Raji (cell line): ENCODE data around the gene RUNX3.

Experiments
- POLR2A ChIP-seq: IDR thresholded peaks from 2 replicates; pipeline ENCODE4 v1.6.1; 2011; ENCODE audit warnings: low read depth, low read length, control low read depth; ENCODE audit not compliant: insufficient read depth

The RUNX3 gene

DNA sequence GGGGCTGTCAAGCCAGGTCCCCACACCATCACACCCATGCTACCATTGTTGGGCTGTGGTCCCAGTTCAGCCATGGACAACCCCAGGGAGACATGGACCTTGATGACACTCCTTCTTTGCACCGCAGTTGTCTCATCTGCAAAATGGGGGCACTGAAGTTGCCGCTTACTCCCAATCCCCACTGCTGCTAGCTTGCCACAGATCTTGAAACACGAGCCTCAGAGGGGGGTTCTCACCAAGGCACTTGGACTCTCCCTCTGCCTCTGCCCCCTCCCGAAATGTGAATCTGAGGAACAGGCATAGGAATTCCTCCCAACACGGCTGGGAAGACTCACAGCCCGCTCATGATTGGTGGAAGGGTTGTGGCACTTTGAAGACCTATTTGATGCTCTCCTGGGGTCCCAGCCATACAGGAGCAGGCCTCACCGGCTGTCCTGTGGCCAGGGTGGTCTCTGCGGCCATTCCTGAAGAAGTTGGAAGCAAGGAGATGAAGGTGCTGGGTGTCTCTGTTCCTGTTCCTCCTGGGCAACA, 31.1 kb downstream of the RUNX3 start:
- TF ChIP-seq POLR2A, result no peak

DNA sequence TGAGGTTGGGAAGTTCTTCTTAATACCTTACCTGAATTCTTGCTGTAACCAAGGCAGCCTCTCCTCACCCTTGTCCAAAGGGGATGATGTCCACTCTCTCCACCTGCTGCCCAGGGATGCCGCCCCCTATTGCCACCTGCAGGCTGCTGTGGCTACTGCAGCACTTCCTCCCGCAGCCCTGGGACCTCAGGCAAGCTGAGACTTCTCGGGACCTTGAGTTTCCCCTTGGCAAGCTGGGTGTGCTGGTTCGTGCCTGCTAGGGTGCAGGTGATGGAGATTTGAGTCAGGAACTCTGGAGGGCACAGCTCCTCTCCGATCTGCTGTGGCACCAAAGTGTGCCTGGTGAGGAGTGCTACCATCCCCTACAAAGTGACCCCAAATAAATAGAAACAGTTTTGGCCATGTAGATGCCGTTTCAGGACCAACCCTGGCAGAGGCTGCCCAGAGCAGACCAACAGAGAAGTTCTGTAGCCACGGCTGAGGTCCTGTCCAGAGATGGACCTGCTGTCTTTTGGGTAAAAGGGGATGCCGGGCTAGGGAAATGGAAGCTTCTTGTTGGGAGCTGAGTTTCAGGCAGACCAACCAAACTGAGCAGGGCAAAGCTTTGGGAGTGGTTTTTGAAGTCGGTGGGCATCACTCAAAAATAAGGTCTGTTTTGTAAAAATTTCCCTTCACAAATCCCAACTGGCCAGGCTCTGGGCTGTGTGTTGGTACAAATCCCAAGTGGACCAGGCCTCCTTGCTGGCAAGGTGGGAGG, 31.7 kb downstream of the RUNX3 start:
- no peak for TF ChIP-seq POLR2A

DNA sequence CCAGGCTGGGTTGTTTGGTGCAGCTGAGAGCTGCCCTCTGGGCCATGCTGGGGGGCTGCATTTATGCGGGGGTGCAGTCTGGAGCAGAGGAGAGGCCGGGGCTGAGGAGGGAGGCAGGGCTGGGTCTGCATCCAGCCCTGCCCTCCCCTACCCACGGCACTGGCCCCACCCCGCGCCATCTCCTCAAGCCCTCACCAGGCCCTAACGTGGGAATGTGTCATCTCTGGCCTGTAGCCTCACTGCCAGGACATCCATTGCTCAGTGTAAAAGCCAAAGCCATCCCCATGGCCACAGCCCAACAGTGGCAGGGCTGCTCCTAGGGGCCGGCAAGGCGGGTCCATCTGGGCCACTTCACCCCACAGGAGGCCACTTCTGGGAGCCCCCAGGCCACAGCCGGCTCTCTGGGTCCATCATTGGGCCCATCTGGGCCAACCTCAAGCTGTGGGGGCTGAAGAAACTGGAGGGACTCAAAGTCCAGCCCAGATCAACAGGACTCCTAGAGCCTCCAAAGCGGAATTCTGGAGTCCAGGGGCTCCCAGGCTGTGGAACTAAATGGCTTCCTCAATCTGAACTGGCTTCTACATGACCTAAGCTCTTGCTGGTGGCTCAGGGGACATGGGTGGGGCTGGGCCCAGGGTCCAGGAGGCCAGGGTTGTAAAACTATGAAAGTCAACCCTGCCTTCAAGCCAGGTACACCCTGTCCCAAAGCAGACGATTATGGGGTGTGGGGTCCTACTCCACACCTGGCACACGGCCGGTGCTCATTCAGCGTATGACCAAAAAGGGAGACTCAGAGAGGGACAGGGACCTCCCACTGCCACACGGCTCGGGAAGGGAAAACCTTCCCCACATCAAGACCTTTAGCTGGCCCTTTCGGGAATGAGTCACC, 32.6 kb downstream of the RUNX3 start:
- TF ChIP-seq POLR2A, result no peak

DNA sequence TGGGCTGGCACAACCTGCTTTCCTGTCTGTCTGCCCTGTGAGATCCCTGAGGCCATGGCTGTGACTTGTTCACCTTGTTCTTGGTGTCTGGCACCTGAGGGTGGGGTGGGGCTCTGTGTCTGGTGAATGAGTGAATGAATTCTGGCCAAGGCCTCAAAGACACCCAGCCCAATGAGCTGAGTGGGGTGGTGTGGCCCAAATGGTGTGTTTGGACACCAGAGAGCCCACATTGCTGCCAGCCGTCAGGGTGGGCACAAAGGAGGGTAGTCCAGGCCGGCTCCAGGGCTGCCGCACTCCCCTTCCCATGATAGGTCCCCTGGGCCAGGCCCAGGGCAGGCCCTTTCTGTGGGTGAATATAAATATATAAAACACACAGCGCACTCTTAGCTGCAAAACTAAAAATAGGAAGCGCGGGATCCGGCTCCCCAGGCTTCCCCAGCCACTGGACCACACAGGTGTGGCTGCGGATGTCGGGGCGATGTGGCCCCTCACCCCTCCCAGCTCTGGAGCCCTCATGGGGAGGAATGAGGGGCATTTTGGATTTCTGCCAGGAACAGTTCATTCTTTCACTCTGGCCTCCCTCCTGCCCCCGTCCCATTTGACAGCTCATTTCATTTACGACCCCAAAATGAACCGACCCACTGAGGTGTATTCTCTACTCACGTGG, 33.3 kb downstream of the RUNX3 start:
- no peak for TF ChIP-seq POLR2A

DNA sequence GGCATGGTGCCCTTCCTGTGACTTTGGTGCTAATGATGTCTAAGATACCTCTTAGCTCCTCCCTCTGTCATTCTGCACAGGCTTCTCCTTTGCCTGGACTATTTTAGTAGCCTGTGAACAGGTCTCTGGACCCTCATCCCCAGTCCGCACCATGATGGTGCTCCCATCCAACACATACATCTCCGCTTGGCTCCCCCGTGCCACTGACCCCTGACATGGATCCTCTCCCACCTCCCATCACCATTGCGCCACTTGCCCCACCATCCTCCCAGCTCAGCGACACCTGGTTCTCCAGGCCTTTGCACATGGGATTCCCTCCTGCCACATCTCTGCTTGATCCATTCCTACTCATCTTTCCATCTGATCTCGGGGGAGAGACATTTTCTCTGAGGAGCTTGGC, 33.9 kb downstream of the RUNX3 start:
- TF ChIP-seq POLR2A, result no peak

DNA sequence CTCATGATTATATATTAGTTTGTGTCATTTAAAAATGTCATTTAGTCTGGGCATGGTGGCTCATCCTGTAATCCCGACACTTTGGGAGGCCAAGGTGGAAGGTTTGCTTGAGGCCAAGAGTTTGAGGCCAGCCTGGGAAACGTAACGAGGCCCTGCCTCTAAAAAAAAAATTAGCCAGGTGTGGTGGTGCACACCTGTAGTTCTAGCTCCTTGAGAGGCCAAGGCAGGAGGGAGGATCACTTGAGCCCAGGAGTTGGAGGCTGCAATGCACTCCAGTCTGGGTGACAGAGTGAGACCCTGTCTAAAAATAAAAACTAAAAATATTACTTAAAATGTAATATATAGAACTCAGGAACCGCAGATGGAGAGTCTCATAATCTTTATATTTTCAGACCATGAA, 34.6 kb downstream of the RUNX3 start:
- no peak for TF ChIP-seq POLR2A

DNA sequence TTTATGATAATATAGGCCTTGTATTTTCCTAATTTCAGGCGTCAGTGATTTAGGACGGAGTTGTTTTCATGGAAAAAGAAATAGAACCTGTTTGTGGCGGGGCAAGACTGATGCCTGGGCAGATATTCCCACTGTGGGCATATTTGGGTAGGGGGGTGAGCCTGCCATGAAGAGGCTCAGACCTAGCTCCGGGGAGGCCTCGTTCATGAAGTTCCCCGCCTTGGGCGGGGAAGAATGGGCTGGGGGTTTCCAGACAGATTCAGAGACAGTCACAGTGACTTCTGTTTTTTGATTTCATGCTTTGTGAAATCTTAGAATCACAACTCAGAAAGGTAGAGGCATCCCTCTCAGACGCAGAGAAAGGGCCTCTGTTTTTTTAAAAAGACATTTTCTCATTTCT, 36.1 kb downstream of the RUNX3 start:
- no peak for TF ChIP-seq POLR2A

DNA sequence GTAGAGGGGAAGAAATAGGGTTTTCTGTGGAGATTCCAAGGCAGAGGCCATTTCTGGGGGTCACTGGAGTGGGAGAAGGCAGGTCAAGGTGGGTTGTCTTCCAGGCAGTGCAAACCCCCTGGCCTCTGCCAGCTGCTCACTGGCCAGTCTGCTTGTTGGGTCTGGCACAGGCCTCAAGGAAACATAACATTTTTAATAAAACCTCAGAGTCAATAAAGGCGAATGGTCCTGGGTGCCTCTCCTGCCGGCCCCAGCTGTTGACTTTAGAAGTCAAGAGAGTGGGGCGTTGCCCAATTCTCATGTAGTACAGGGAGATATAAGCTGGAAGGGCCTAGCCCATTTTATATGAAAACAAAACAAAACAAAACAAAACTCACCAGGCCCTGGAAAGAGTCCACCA, 36.6 kb downstream of the RUNX3 start:
- no peak for TF ChIP-seq POLR2A

DNA sequence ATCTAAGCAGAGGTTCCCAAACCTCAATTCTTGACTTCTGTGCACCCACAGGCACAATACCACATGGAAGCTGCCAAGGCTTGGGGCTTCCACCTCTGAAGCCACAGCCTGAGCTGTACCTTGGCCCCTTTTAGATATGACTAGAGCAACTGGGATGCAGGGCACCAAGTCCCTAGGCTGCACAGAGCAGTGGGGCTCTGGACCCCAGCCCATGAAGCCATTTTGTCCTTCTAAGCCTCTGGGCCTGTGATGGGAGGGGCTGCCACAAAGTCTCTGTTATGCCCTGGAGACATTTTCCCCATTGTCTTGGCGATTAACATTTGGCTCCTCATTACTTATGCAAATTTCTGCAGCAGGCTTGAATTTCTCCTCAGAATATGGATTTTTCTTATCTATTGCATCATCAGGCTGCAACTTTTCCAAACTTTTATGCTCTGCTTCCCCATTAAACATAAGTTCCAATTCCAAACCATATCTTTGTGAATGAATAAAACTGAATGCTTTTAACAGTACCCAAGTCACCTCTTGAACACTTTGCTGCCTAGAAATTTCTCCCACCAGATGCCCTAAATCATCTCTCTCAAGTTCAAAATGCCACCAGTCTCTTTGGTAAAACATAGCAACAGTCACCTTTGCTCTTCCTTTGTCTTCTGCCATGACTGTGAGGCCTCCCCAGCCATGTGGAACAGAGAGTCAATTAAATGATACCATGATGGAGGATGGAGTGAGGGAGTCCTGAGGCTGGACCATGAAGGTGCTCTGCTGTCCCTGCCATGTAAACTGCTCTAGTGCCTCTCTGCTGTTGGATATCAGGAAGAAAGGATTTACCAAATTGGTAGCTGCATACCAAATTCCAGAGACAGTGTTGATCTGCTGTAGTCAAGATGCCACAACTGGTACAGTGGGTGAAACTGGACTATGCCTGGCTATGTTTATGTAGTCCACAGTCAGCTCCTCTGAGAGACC, 37.6 kb downstream of the RUNX3 start:
- no peak for TF ChIP-seq POLR2A

DNA sequence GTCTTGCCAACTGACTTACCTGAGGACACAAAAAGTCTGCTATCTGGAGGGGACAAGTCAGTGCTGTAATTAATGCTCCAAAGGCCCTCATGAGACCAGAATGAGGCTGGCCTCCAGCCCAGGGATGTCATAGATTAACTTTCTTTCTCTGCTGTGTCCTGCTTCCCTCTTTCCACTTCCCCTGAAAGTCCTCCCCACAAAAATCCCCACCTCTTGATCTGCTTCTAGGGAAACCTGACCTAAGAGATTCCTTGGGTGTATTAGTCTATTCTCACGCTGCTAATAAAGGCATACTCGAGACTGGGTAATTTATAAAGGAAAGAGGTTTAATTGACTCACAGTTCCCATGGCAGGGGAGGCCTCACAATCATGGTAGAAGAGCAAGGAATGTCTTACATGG, 39.2 kb downstream of the RUNX3 start:
- no peak for TF ChIP-seq POLR2A

DNA sequence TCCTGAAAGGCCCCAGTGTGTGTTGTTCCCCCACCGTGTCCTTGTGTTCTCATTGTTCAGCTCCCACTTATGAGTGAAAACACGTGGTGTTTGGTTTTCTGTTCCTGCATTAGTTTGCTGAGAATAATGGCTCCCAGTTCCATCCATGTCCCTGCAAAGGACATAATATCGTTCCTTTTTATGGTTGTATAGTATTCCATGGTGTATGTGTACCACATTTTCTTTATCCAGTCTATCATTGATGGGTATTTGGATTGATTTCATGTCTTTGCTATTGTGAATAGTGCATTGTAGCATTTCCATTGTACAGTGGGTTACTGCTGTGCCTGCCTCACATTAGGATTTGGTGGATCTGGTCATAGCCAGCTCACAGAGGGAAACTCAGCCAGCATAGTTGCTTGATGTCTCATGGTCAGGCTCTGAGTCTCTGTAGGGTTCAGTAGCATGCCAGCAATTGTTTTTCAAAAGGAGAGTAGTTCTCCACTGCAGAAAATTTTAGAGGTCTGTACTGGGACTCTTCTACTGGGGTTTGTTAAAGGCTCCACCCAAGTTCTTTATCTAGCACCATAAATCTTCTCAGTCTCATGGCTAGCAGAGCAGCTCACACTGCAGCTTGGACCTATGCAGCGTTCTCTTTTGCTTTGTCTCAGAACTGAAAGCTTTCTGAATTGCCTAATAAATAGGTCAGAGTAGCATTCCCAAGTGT, 41.0 kb downstream of the RUNX3 start:
- no peak for TF ChIP-seq POLR2A

DNA sequence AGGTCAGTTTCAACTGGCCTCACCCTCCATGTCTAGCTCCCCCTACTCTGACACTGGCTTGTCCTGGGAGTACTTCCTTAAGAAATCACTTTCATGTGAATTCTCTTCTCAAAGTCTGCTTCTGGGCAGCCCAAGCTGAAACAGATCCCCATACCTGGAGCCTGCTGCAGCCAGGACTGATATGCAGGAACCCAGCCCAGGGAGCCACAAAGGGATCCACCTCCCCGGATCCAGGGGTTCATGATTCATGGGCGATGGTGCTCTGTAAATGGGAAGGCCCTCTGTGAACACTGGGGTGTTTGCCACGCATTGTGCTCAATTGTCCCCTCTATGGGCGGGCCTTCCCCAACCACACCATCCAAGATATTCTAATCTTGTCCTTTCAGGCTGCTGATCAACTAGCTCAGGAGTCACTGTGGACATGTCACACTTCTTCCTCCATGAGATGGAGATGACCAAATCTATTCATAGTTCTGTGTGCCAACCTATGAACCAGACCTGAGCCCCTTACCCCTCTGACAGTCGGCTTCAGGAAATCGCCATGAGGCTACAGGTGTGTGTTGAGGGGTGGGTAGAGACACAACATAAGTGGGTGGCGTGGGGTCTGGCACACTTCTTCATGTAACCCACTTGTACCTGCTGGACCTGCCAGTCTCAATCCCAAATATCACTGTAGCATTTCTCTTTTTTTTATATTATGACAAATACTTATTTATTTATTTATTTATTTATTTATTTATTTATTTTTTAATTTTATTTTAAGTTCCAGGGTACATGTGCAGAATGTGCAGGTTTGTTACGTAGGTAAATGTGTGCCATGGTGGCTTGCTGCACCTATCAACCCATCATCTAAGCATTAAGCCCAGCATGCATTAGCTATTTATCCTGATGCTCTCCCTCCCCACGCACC, 41.8 kb downstream of the RUNX3 start:
- TF ChIP-seq POLR2A, result no peak

DNA sequence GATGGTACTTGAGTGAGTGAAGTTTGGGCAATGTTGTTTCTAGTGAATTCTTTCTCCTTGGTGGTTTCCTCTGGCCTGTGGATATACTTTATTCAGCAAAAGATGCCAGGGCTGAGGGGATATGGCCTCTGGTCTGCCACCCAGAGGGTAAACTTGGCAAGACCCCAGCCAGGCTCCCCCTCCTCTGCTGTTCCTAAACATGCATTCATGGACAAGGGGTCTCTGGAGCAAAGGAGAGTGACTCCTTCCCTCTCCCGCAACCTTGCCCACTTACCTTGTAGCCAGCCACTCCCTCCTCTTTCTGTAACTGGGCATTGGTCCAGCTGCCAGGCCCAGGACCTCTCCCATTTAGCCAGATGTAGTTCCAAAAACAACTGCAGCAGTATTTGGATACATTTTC, 43.8 kb downstream of the RUNX3 start:
- TF ChIP-seq POLR2A, result no peak

DNA sequence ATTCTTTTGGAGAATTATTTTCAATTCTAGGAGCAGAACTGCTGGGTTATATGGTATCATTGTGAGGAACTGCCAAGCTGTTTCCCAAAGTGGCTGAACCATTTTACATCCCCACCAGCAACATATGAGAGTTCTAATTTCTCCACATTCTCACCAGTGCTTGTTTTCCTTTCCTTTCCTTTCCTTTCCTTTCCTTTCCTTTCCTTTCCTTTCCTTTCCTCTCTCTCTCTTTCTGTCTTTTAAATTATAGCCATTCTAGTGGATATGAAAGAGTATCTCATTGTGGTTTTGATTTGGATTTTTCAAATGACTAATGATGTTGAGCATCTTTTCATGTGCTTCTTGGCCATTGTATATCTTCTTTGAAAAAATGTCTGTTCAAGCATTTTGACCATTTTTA, 45.3 kb downstream of the RUNX3 start:
- no peak for TF ChIP-seq POLR2A
